ENCODE measurements around the gene MDM4.
A peak's percentile ranks its signal among the peaks of the same experiment; 100 is the strongest.

Gene MDM4, protein sequence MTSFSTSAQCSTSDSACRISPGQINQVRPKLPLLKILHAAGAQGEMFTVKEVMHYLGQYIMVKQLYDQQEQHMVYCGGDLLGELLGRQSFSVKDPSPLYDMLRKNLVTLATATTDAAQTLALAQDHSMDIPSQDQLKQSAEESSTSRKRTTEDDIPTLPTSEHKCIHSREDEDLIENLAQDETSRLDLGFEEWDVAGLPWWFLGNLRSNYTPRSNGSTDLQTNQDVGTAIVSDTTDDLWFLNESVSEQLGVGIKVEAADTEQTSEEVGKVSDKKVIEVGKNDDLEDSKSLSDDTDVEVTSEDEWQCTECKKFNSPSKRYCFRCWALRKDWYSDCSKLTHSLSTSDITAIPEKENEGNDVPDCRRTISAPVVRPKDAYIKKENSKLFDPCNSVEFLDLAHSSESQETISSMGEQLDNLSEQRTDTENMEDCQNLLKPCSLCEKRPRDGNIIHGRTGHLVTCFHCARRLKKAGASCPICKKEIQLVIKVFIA

DNA sequence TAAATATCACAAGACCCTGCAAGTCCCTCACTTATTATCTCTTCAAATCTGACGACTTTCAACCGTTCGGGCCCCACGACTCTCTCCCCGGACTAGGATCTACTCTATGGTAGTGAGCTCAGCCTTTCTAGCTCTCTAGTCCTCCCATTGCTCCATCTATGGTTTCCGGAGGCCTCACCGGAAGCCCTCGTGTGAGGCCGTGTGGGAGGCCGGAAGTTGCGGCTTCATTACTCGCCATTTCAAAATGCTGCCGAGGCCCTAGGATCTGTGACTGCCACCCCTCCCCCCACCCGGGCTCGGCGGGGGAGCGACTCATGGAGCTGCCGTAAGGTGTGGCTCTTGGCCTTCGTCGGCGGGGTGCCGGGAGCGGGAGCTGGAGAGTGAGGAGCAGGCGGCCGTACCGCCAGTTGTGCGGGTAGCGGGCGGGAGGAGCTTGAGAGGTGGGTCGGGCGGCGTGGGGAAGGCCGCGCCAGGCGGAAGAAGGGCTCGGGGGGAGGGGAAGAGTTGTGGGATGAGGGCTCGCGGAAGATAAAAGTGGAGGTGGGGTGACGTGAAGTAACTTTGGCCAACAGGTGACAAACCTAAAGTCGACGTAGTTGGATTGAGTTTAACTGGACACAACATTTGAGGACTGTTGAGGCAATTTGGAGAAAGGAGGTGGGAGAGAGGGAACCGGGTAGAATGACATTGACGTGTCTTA is at the start of gene MDM4:
TSS of gene MDM4 (plus strand) at position 227 of the 700 bp plus-strand sequence. CDS start 9,113 bp downstream, outside the sequence.
- TF ChIP-seq CTCF (IDR thresholded peaks at IDR 0.05; ENCODE audit: insufficient read depth, missing control alignments): no peak
- peak; percentile 77 for DNase-seq (ENCODE audit: insufficient read length, low spot score)
- FAIRE-seq: peak; percentile 82

DNA sequence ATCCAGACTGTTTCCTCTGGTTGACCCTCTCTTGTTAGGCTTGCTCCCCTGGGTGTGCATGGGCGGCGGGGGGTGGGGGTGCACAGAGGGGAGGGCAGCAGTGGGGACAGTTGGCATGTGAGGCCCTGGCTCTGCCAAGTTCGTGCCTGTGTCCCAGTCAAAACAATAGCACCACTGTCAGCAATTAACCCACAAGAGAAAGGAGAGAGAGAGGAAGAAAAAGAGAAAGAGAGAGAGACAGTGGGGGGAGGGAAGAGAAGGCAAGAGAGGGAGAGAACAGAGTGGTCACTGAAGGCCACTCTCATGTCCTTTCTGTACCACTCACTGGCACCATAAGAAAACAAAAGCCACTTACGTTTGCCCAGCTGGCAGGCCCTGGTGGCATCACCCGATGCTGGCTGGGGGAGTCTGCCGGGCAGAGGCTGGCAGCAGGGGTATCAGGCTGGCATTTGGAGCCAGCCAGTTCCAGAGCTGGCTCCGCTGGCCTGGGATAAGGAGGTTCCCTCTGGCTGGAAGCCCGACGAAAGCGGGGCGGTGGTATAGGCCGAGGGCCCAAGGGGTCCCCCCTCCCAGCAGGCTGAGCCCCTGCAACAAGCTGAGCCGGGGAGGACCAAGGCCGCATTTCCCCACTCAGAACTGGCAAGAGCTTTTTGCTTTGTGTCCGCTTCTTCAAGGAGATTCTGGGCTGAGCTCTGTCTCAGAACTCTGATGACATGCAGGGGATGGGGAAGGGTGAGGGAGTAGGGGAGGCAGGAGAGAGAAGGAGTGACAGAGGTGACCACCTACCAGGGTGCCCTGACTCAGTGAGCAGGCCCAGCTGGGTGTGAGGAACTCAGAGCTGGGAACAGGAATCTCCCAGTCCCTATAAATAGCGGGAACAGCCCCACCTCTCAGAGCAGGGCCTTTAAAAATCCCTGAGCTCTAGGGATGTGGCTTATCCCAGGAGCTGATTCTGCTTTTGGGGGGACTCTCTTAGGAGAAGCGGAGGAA is 49.5 kb upstream of the MDM4 start:
- no peak for DNase-seq (ENCODE audit: insufficient read length, low spot score)
- FAIRE-seq: no peak
- TF ChIP-seq CTCF (IDR thresholded peaks at IDR 0.05; ENCODE audit: insufficient read depth, missing control alignments): no peak

DNA sequence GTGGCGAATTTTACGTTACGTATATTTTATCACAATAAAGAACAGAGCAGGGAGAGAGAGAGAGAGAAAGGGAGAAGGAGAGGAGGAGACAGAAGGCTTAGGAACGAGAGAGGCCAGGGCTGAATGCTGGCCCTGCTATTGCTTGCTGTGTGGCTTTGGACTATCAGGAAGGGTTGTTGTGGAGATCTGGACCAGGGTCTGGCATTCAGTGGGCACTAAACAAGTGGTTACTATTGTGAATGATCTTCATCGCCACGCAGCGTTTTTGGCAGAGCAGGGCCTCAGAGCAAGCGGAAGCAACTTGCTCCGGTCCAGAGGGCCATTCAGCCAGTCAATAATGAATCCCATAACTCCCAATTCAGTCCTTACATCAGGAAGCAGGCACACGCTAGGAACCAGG is 48.0 kb upstream of the MDM4 start:
- no peak for DNase-seq (ENCODE audit: insufficient read length, low spot score)
- no peak for FAIRE-seq

DNA sequence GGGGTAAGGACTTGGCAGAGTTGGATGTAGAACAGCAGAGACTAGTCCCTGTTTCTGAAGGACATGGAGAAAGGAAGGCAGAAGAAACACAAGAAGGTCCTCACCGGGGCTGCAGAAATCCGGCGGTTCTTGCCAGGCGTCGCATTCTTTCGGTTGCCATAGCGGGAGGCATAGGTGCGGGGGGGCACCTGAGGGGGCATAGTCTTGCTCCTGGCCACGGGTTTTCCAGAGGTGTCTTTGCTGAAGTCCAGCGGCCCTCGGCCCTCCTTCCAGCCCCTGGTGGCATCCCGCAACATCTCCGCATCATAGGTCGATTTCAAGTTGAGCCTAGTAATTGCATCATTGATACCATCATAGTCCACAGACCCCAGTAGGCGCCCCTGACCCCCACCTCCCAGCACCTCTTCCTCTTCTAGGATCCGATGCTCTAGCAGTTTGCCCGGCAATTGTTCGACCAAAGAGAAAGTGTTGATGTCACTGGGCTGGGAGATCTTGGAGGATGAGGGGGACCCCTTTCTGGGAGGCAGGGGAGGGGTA is 47.4 kb upstream of the MDM4 start:
- no peak for TF ChIP-seq CTCF (IDR thresholded peaks at IDR 0.05; ENCODE audit: insufficient read depth, missing control alignments)
- FAIRE-seq (no peak), DNase-seq (ENCODE audit: insufficient read length, low spot score) (no peak)

More for the DNA sequence above, 48.0 kb upstream of the MDM4 start:
- TF ChIP-seq CTCF (IDR thresholded peaks at IDR 0.05; ENCODE audit: insufficient read depth, missing control alignments): no peak

DNA sequence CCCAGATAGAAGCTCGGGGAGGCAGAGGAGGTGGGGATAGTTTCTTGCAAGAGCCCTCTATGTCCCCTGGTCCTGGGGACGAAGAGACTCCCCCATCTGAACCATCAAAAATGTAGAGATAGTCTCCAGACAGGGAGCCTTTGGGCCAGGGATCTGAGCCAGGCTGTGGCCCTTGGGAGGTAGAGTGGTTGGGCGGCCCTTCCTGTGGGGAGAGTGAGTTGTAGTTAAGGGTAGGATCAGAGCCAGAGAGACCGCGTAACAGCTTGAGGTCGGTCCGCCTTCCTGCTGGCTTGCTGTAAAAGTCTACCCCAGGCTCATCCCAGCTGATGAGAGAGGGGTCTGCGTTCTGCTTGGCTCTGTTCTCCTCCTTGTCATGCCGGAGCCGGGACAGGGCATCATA is 46.9 kb upstream of the MDM4 start:
- FAIRE-seq: no peak
- no peak for TF ChIP-seq CTCF (IDR thresholded peaks at IDR 0.05; ENCODE audit: insufficient read depth, missing control alignments)
- DNase-seq (ENCODE audit: insufficient read length, low spot score): no peak

GRCh38 chr1:204471687-204472086 is 44.5 kb upstream of the MDM4 start:
- no peak for FAIRE-seq
- TF ChIP-seq CTCF (IDR thresholded peaks at IDR 0.05; ENCODE audit: insufficient read depth, missing control alignments): no peak
- DNase-seq (ENCODE audit: insufficient read length, low spot score): no peak

Data from D721Med (cell line).